GM18519 (cell line): ENCODE data around the gene CAMKMT.

Source experiments
- ATAC-seq: cut with Tn5 transposase; IDR thresholded peaks from one replicate; pipeline ENCODE4 v1.9.1; 2021; ENCODE audit warnings: mild to moderate bottlenecking, moderate library complexity; ENCODE audit not compliant: unreplicated experiment, low FRiP score

Gene CAMKMT

GRCh38 chr2:44546459-44547127, 184.8 kb downstream of the CAMKMT start:
- ATAC-seq: no peak

GRCh38 chr2:44547718-44548117, 186.0 kb downstream of the CAMKMT start:
- ATAC-seq: no peak

DNA sequence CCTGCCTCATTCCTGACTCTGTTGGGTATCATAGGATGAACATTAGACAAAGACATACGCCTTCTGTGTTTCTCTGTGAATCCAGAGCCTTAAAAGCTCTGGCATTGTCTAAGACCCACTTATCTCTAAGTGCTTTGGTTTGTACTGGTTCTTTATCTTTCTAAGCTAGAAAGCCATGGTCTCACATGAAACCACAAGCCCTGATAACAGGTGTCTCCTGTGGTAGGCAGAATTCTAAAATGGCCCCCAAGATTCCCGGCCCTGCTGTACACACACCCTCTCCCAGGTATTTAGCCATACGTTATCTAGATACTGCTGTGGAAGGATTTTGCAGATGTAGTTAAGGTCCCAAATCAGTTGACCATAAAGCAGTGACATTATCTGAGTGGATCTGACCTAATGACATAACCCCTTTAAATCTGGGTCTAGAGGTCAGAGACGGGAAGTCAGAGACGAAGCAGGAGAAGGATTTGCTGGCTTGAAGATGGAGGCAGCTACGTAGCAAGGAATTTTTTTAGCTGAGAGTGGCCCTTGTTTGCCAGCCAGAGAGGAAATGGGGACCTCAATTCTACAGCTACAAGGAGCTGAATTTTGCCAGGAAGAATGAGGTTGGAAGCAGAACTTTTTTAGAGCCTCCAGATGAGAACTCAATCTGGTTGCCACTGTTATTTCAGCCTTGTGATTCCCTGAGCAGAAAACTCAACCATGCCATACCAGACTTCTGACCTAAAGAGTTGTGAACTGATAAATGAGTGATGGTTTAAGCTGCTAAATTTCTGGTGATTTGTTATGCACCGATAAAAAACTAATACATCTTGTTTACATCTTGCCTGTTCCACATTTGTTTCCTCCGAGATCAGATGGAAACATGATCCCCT, 186.7 kb downstream of the CAMKMT start:
- ATAC-seq: no peak

DNA sequence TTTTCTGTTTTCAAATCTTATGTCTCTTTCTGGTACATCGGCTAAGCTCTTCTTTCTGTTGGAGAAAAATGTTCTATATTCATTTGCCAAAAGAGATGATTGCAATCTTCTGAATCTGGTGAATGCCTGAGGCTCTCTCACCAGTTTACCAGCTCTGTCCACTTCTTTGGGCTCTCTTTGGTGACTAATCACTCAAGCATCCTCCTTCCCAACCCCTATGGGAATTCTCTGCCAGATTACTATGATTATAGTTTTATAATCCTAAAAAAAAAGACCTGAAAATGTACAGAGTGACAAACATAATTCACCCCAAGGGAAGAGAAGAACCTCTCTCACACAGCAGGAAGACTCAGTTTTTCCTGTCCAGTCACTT, 187.3 kb downstream of the CAMKMT start:
- ATAC-seq: no peak

DNA sequence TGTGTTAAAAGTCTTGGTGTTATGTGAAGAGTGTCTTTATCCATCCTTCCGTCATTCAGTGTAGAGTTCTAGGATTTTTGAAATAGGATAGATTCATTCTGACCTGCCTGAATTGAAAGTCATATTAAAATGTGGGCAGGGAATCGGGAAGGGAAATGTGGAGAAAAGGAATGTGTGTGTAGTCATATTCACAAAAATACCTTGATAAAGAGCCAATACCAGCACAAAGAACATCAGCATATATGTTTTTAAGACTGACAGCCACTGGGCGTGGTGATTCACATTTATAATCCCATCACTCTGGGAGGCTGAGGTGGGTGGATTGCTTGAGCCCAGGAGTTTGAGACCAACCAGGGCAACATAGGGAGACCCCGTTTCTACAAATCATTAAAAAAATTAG, 188.1 kb downstream of the CAMKMT start:
- ATAC-seq: no peak

DNA sequence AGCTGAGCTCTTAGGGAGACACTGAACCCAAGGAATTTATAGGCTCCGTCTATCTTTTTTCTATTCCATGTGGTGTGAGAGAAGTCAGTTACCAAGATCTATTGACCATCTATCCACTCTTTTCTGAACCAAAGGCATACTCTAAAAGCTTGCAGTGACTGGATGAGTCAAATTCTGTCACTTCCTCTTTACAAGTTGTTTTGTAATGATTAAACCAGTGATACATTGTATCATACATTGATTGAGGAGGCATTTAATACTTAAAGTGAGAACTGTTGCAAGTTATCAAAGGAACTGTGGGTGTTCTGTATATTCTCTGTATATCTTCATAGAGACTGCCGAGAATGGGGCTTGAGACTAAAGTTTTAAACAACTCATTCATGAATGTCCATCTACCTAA, 188.8 kb downstream of the CAMKMT start:
- no peak for ATAC-seq

DNA sequence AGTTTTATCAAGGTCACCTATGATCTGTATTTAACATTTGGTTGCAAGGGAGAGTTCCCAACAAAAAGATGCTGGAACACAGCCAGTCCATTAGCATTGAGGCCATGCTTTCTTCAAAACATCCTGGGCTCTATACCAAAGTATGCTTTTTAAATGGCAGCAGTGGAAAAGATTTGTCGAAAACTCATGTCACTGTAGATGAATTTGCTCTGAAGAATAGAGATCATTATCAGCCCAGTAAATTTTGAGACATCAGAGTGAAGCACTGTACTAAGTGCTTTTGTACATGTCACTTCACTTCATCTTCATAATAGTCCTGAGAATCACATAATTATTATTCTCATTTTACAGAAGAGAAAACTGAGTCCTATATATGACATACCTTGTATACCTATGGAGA, 189.8 kb downstream of the CAMKMT start:
- no peak for ATAC-seq

DNA sequence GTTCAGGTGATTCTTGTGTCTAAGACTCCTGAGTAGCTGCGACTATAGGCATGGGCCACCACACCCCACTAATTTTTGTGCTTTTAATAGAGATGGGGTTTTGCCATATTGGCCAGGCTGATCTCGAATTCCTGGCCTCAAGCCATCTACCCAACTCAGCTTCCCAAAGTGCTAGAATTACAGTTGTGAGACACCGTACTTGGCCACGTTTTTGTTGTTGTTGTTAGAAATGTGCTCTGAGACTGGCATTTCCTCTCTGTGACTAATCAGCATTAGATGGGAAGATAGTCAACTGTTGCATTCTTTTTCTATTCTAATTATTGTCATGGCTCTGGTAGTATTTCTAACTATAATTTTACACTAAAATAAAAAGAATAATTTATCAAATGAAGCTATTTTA, 191.7 kb downstream of the CAMKMT start:
- ATAC-seq: no peak

DNA sequence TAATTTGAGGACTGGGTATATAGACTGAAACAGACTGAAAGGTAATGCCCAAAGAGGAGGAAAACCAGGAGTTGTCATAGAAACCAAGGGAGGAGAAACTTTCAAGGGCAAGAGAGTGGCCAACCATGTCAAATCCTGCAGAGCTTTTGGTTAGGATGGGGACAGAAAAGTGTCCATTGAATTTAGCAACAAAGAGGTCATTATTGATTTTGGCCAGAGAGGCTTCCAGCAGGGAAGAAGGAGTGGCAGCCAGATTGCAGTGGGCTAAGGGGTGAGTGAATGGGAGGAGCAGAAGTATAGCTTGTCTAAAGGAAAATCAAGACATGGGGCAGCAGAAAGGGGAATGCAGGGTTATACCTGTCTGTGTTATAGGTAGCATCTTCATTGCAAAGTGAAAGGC, 194.0 kb downstream of the CAMKMT start:
- ATAC-seq: no peak

DNA sequence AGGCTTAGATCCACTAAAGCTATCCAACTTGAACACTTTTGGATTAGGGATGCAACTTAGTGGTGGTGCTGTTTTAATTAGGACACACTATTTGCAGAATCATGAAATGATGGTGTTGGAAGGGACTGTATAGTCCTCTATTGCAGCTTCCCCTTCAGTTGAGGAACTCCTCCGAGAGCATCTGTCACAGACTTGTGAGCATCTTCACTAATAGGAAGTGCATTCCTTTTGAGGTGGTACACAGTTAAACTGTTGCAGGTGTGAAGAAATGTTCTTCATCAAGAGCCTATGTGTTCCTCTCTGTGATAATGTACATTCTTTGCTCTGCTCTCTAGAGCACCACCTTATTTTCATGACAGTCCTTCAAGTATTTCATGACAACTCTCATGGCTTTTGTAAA, 197.4 kb downstream of the CAMKMT start:
- ATAC-seq: no peak

GRCh38 chr2:44560352-44560751, 198.6 kb downstream of the CAMKMT start:
- ATAC-seq: no peak

GRCh38 chr2:44560941-44561340, 199.2 kb downstream of the CAMKMT start:
- no peak for ATAC-seq

GRCh38 chr2:44562737-44563136, 201.0 kb downstream of the CAMKMT start:
- ATAC-seq: no peak

- ATAC-seq: no peak
Measured at GRCh38 chr2:44564752-44565151, 203.0 kb downstream of the CAMKMT start.

DNA sequence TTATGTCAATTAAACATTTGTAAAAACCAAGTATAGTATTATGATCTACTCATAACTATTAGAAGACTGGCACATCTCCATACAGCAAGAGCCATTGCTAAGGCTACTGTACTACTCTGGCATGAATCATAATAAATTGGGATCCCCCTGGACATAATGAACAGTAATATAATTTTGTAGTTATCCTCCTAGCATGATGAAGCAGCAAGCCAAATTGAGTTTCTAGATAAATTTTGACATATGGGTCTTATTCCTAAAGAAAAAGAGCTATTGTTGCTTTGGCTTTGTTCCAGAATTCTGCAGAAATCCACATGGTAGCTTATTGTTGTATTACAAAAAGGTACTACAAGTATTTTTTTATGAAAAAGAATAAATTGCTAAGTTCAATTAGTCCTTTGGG, 204.3 kb downstream of the CAMKMT start:
- no peak for ATAC-seq

GRCh38 chr2:44569491-44569890, 207.7 kb downstream of the CAMKMT start:
- no peak for ATAC-seq

GRCh38 chr2:44570271-44570670, 208.5 kb downstream of the CAMKMT start:
- ATAC-seq: no peak

- no peak for ATAC-seq
Measured at GRCh38 chr2:44570777-44571176, 209.0 kb downstream of the CAMKMT start.

DNA sequence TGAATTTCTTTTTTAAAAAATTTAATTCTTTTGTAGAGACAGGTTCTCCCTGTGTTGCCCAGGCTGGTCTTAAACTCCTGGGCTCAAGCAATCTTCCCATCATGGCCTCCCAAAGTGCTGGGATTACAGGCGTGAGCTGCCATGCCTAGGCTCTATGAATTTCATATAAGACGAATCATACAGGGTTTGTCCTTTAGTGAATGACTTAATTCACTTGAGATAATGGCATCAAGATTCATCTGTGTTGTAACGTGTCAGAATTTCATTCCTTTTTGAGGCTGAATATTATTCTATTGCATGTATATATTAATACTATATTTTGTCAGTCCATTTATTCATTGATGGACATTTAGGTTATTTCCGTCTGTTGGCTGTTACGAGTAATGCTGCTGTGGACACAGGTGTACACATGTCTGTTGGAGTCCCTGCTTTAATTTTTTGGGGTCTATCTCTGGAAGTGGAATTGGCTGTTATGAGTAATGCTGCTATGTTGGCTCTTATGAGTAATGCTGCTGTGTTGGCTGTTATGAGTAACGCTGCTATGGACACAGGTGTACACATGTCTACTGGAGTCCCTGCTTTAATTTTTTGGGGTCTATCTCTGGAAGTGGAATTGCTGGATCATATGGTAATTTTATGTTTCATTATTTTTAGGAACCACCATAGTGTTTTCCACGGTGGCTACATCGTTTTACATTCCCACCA, 210.6 kb downstream of the CAMKMT start:
- no peak for ATAC-seq

DNA sequence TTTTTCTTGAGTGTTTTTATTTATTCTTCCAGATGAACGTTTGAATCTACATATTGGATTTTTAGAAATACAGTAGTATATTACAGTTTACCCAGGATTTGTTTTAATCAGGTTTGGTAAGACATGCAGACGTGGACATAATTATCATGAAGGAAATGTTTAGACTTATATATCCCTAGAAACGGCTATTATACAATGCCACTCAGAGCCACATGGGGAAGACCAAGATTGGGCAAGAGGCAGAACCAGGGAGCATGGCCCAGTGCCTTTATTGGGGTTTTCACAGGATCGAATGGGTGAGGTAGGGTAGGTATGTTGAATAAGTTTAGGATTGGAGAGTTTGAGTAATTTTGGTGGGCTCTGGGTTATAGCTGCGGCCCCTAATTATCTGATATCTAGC, 212.2 kb downstream of the CAMKMT start:
- no peak for ATAC-seq

DNA sequence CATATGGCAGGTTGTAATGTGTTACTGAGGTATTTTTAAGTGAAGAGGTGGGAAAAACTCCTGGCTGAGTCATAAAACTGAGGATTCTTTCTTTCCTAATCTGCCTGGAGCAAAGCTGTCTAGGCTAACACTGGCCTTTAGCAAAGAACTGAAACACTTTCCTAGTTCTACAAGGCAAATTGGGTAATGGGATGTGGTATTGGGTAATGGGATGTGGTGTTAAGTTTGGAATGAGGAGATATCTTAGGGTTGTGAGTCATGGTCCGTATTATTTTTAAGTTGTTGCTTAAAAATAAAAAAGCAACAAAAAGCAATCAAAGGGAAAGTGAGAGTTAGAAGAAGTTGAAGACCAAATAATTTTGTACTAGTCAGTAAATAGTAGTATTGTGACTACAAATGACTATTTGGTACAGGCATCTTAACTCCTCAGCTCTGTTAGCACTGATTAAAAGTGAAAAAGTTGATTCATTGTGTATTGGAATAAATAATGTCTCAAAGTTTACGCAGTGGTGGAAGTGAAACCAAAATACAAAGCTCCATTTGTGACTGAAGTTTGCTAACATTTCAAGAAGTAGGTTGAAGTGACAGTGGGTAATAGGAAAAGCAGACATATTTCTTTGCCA, 216.8 kb downstream of the CAMKMT start:
- ATAC-seq: no peak
